Gastrocnemius medialis (tissue), 4 donors: ENCODE measurements around the gene ESPL1. TPM values are rescaled to one million over a fixed set of nuclear protein-coding genes. Genes with fewer than 3 reads are reported as not detected.

Experiments used
- ATAC-seq, 2 donors: fragments of 150-250 bp; one replicate each; pipeline ENCODE4 v1.9.1; 2016
- DNase-seq, 2 donors: peaks; one replicate each; pipeline ENCODE4 v3.0.0-alpha.2; 2019
- H3K27ac ChIP-seq, 4 donors: fragments of 200-600 bp; sonication (generic); 1 replicate in 1 of 4; 2 replicates in 3 of 4; pipeline ENCODE4 v1.5.1; 2016 to 2018; ENCODE audit warnings: mild to moderate bottlenecking in 2 of 4, moderate library complexity in 1 of 4
- H3K27me3 ChIP-seq, 3 donors: fragments of 200-600 bp; sonication (generic) in 2 of 3; 1 replicate in 1 of 3; 2 replicates in 2 of 3; pipeline versions ENCODE4 v1.5.1 to v1.6.0; 2016 to 2019; ENCODE audit warnings: mild to moderate bottlenecking in 1 of 3, moderate library complexity in 1 of 3
- H3K36me3 ChIP-seq, 2 donors: fragments of 200-600 bp; sonication (generic) in 1 of 2; one replicate each; pipeline ENCODE4 v1.5.1; 2017 to 2018
- H3K4me1 ChIP-seq, 2 donors: fragments of 200-600 bp; sonication (generic) in 1 of 2; one replicate each; pipeline ENCODE4 v1.5.1; 2016 to 2017; ENCODE audit warnings: mild to moderate bottlenecking in 2 of 2
- H3K4me3 ChIP-seq, 4 donors: fragments of 200-600 bp; sonication (generic) in 3 of 4; 1 replicate in 1 of 4; 2 replicates in 3 of 4; pipeline ENCODE4 v1.5.1; 2016 to 2019; ENCODE audit warnings: mild to moderate bottlenecking in 2 of 4
- H3K9me3 ChIP-seq, 3 donors: fragments of 200-600 bp; sonication (generic) in 2 of 3; 1 replicate in 1 of 3; 2 replicates in 2 of 3; pipeline ENCODE4 v1.5.1; 2016 to 2019
- CTCF ChIP-seq, 5 experiments: fragments of 450-650 bp in 3 of 5; fragments of 200-600 bp in 2 of 5; sonication (generic) in 2 of 5; IDR thresholded peaks in 4 of 5; conservative IDR thresholded peaks in 1 of 5; 1 replicate in 4 of 5; 2 replicates in 1 of 5; pipeline ENCODE4 v1.5.1; 2016 to 2019; ENCODE audit warnings: antibody characterized with exemption in 5 of 5, mild to moderate bottlenecking in 3 of 5, moderate library complexity in 3 of 5
- POLR2A ChIP-seq, 2 donors: fragments of 450-650 bp; IDR thresholded peaks; one replicate each; pipeline ENCODE4 v1.6.1; 2017; ENCODE audit warnings: antibody characterized with exemption in 2 of 2, mild to moderate bottlenecking in 2 of 2, moderate library complexity in 2 of 2
- in situ Hi-C, 4 donors: fragments of 200-750 bp; cut with MboI; loops; one replicate each; pipeline versions ENCODE4 v1.15.0 to v1.8.0; 2017; ENCODE audit warnings: low sequenced_read_pairs in 4 of 4
- intact Hi-C: fragments of 100-400 bp; cut with DNase I; formaldehyde crosslinking; loops from one replicate; pipeline ENCODE4 v1.15.1; 2023; ENCODE audit warnings: low total_unique reads
- total RNA-seq, 4 donors: library from RNA; depleted of rRNA; stranded (reverse); fragments of >200 nt; gene quantifications; one replicate each; pipeline versions ENCODE4 v1.1.0 to v1.2.3, GENCODE V29; 2016

The ESPL1 gene
- total RNA-seq, 4 donors from 2014 or later, result 0.20 to 0.44 (median 0.24) TPM; not detected in 1

GRCh38 chr12:53334822-53335221 is 66.7 kb downstream of the ESPL1 start:
- H3K27ac ChIP-seq, result no peak overlapping the region
- H3K9me3 ChIP-seq, result no peaks in the 10 kb centered on the region
- H3K27me3 ChIP-seq, result peaks cover 14 to 22% (median 15%) of the 10 kb centered on the region in 3 donors
- in situ Hi-C loops, result no loop called here
- TF ChIP-seq CTCF (IDR thresholded peaks at IDR 0.05 in 4 of 5, conservative IDR thresholded peaks at IDR 0.05 in 1 of 5) (no peak), POLR2A (IDR thresholded peaks at IDR 0.05) (no peak)
- no peaks in the 10 kb centered on the region for H3K36me3 ChIP-seq
- no peak overlapping the region for H3K4me3 ChIP-seq
- ATAC-seq, result no peak
- intact Hi-C loops, result no loop called here
- no peaks in the 10 kb centered on the region for H3K4me1 ChIP-seq
- no peak for DNase-seq

GRCh38 chr12:53336181-53336681 is 68.1 kb downstream of the ESPL1 start, which contains the start of gene SP7:
TSS of gene SP7 (minus strand) at chr12:53336354. CDS start at chr12:53335646, 708 bp downstream.
- ATAC-seq, result no peak
- TF ChIP-seq POLR2A (IDR thresholded peaks at IDR 0.05) (no peak), CTCF (IDR thresholded peaks at IDR 0.05 in 4 of 5, conservative IDR thresholded peaks at IDR 0.05 in 1 of 5) (no peak)
- Histone ChIP-seq H3K36me3 (no peaks in the 10 kb centered on the region), H3K4me3 (no peak within 1 kb of the TSS), H3K27me3 (peaks cover 14 to 22% (median 15%) of the 10 kb centered on the region in 3 donors), H3K27ac (no peak within 1 kb of the TSS), H3K9me3 (no peaks in the 10 kb centered on the region), H3K4me1 (no peaks in the 10 kb centered on the region)
- in situ Hi-C loops, result no loop called here
- intact Hi-C loops, result no loop called here
- no peak for DNase-seq

GRCh38 chr12:53338017-53338416 is 69.9 kb downstream of the ESPL1 start:
- Histone ChIP-seq H3K4me1 (no peaks in the 10 kb centered on the region), H3K9me3 (no peaks in the 10 kb centered on the region), H3K4me3 (no peak overlapping the region), H3K36me3 (no peaks in the 10 kb centered on the region), H3K27ac (no peak overlapping the region), H3K27me3 (peaks cover 14 to 22% (median 15%) of the 10 kb centered on the region in 3 donors)
- no peak for TF ChIP-seq POLR2A (IDR thresholded peaks at IDR 0.05)
- TF ChIP-seq CTCF (IDR thresholded peaks at IDR 0.05 in 4 of 5, conservative IDR thresholded peaks at IDR 0.05 in 1 of 5), result no peak
- DNase-seq (no peak), ATAC-seq (no peak)
- intact Hi-C loops, result no loop called here
- in situ Hi-C loops, result no loop called here

GRCh38 chr12:53338916-53339315 is 70.8 kb downstream of the ESPL1 start:
- peaks cover 14 to 22% (median 15%) of the 10 kb centered on the region in 3 donors for H3K27me3 ChIP-seq
- no peaks in the 10 kb centered on the region for H3K9me3 ChIP-seq
- H3K4me1 ChIP-seq, result no peaks in the 10 kb centered on the region
- no peaks in the 10 kb centered on the region for H3K36me3 ChIP-seq
- H3K4me3 ChIP-seq, result no peak overlapping the region
- ATAC-seq, result no peak
- intact Hi-C loops (no loop called here), in situ Hi-C loops (no loop called here)
- DNase-seq, result no peak
- no peak for TF ChIP-seq CTCF (IDR thresholded peaks at IDR 0.05 in 4 of 5, conservative IDR thresholded peaks at IDR 0.05 in 1 of 5)
- no peak for TF ChIP-seq POLR2A (IDR thresholded peaks at IDR 0.05)
- H3K27ac ChIP-seq, result no peak overlapping the region

- H3K36me3 ChIP-seq, result no peaks in the 10 kb centered on the region
- peaks cover under 1 to 6% of the 10 kb centered on the region in 2 donors for H3K4me1 ChIP-seq
- no peak for DNase-seq
- TF ChIP-seq CTCF (IDR thresholded peaks at IDR 0.05 in 4 of 5, conservative IDR thresholded peaks at IDR 0.05 in 1 of 5), result no peak
- no peak for TF ChIP-seq POLR2A (IDR thresholded peaks at IDR 0.05)
- H3K9me3 ChIP-seq, result no peaks in the 10 kb centered on the region
- in situ Hi-C loops, result loop anchor here in 1 of 4 donors (10.0 kb wide), 1 partner anchor 126 kb away; no protein-coding TSS in a partner anchor
- peaks cover 8 to 19% (median 14%) of the 10 kb centered on the region in 3 donors for H3K27me3 ChIP-seq
- no peak overlapping the region for H3K27ac ChIP-seq
- intact Hi-C loops, result no loop called here
- H3K4me3 ChIP-seq, result no peak overlapping the region
- no peak for ATAC-seq
Measured at GRCh38 chr12:53340398-53340797, 72.3 kb downstream of the ESPL1 start.
